Loucy (cell line): Measurements from ENCODE around the gene RNASE2.

Experiments
- CTCF ChIP-seq: fragments of 200-600 bp; sonication (generic); conservative IDR thresholded peaks from 2 replicates; pipeline ENCODE4 v1.5.1; 2014; ENCODE audit warnings: mild to moderate bottlenecking, antibody characterized with exemption, low read length
- EZH2phosphoT487 ChIP-seq: fragments of 200-600 bp; IDR thresholded peaks from 2 replicates; pipeline ENCODE4 v1.6.1; 2018; ENCODE audit warnings: antibody characterized with exemption, mild to moderate bottlenecking, moderate library complexity, borderline replicate concordance

GRCh38 chr14:20999591-20999990, 44.3 kb downstream of the RNASE2 start:
- no peak for TF ChIP-seq CTCF
- no peak for TF ChIP-seq EZH2phosphoT487
